A673 (cell line): ENCODE results near the gene PTPN1.

Source experiments
- CTCF ChIP-seq: fragments of 300-800, 200-600 bp; sonication (generic); conservative IDR thresholded peaks from 2 replicates; pipeline ENCODE4 v1.5.1; 2017; ENCODE audit warnings: low read depth, mild to moderate bottlenecking, antibody characterized with exemption, low read length, moderate library complexity, mixed read lengths
- EZH2 ChIP-seq: fragments of 200-600 bp; sonication (generic); IDR thresholded peaks from 2 replicates; pipeline ENCODE4 v1.6.1; 2017; ENCODE audit warnings: borderline replicate concordance, low read depth, mild to moderate bottlenecking, mixed read lengths, antibody characterized with exemption, low read length; ENCODE audit not compliant: poor library complexity, severe bottlenecking

DNA sequence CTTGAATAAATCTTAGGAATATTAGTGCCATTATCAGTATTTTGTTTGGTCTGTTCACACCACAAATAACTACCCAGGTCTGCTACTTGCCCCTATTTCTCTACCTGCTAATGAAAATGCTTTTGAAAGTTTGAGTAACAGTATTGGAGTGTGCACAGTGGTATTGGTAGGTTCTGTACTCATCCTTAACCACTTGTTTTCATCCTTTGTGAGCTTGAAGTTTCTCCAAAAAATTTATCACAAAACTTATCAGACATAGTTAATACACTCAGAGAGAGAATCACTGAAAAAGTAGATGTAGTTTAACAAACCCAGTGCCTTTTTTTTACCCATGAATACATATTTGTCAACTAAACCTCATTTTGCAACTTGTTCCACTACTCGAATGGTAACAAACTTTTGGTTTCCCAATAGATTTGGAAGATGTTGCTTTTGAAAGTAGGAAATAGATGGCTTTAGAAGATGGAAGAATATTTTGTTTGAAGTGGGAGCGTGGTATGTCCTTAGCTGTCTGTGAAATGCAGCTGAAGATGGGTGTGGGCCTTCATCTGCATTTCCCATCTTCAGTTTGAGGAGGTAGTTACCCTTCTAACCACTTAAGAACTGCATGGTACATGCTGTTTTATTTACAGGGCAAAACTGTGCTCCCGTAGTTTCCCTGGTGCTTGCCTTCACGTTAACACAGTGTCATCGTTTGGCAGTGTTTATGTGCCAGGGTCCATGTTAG is 9.0 kb downstream of the PTPN1 start:
- TF ChIP-seq CTCF (no peak), EZH2 (no peak)
